Stomach (tissue), 4 donors: Measurements from ENCODE around the gene SSTR1.

ENCODE experiments used
- CTCF ChIP-seq, 7 experiments: fragments of 450-650 bp in 4 of 7; fragments of 200-600 bp in 3 of 7; sonication (generic) in 3 of 7; IDR thresholded peaks; one replicate each; pipeline ENCODE4 v1.5.1; 2016 to 2019; ENCODE audit warnings: antibody characterized with exemption in 7 of 7, control low read depth in 2 of 7, mild to moderate bottlenecking in 1 of 7
- EP300 ChIP-seq: sonication (generic); formaldehyde crosslinking; IDR thresholded peaks from one replicate; pipeline ENCODE4 v1.6.1; 2017; ENCODE audit warnings: antibody characterized with exemption
- POLR2A ChIP-seq, 4 donors: fragments of 450-650 bp; IDR thresholded peaks; one replicate each; pipeline ENCODE4 v1.6.1; 2016; ENCODE audit warnings: antibody characterized with exemption in 4 of 4, control low read depth in 2 of 4, mild to moderate bottlenecking in 1 of 4, moderate library complexity in 1 of 4

GRCh38 chr14:38211255-38211735, 3.6 kb downstream of the SSTR1 start:
- TF ChIP-seq POLR2A (IDR thresholded peaks at IDR 0.05): no peak
- no peak for TF ChIP-seq CTCF (IDR thresholded peaks at IDR 0.05)
- TF ChIP-seq EP300: no peak
